Cardiac muscle cell (in vitro differentiated cells and primary cell): Measurements from ENCODE around the gene ANKDD1A. TPM values are rescaled to one million over a fixed set of nuclear protein-coding genes. Genes with fewer than 3 reads are reported as not detected.
A peak's percentile ranks its signal among the peaks of the same experiment; 100 is the strongest.

Experiments
- DNase-seq, 2 donors: peaks; one replicate each; pipeline versions ENCODE4 v3.0.0 to v3.0.0-alpha.2; 2010 to 2017; ENCODE audit warnings: low read depth in 1 of 2, low spot score in 1 of 2
- H3K27ac ChIP-seq: fragments of 200-600 bp; sonication (generic); 2 replicates; pipeline ENCODE4 v1.5.1; 2016
- H3K27me3 ChIP-seq: fragments of 200-600 bp; sonication (generic); 2 replicates; pipeline ENCODE4 v1.6.0; 2016; ENCODE audit warnings: control low read depth
- H3K36me3 ChIP-seq: fragments of 200-600 bp; sonication (generic); 2 replicates; pipeline ENCODE4 v1.5.1; 2016; ENCODE audit warnings: control low read depth
- H3K4me1 ChIP-seq: fragments of 200-600 bp; sonication (generic); 2 replicates; pipeline ENCODE4 v1.8.1; 2017; ENCODE audit warnings: low read depth, mild to moderate bottlenecking, mixed run types
- H3K4me3 ChIP-seq: fragments of 200-600 bp; sonication (generic); 2 replicates; pipeline ENCODE4 v1.5.1; 2016; ENCODE audit warnings: mild to moderate bottlenecking
- H3K9me3 ChIP-seq: fragments of 200-600 bp; sonication (generic); 2 replicates; pipeline ENCODE4 v1.5.1; 2017; ENCODE audit warnings: low read depth, mild to moderate bottlenecking, control low read depth
- CTCF ChIP-seq: IDR thresholded peaks from 2 replicates; pipeline ENCODE4 v1.5.1; 2012; ENCODE audit warnings: low read depth, mild to moderate bottlenecking, low read length
- polyA plus RNA-seq: library from polyadenylated mRNA; unstranded; fragments of >200 nt; fragmentation: Nextera tagmentation; extraction: Ambion mirVana; gene quantifications from 2 replicates; pipeline ENCODE4 v1.2.1, GENCODE V29; 2016
- total RNA-seq: library from RNA; depleted of rRNA; stranded (reverse); fragments of >200 nt; gene quantifications from 2 replicates; pipeline ENCODE4 v1.2.3, GENCODE V29; 2016

The ANKDD1A gene
- total and polyA plus RNA-seq, 2 experiments from 2014 or later: 2.9 to 5.4 TPM

GRCh38 chr15:64878705-64879104, 33.0 kb upstream of the ANKDD1A start:
- Histone ChIP-seq H3K36me3 (no peaks in the 10 kb centered on the region), H3K4me3 (no peak overlapping the region), H3K27me3 (no peaks in the 10 kb centered on the region), H3K27ac (no peak overlapping the region), H3K9me3 (no peaks in the 10 kb centered on the region), H3K4me1 (no peaks in the 10 kb centered on the region)
- no peak for TF ChIP-seq CTCF
- DNase-seq: no peak

GRCh38 chr15:64883100-64883581, 28.6 kb upstream of the ANKDD1A start:
- Histone ChIP-seq H3K27me3 (no peaks in the 10 kb centered on the region), H3K27ac (peak overlapping the region; percentile 28), H3K9me3 (no peaks in the 10 kb centered on the region), H3K4me1 (peaks cover 4% of the 10 kb centered on the region), H3K36me3 (no peaks in the 10 kb centered on the region), H3K4me3 (no peak overlapping the region)
- no peak for TF ChIP-seq CTCF
- DNase-seq: peak in 1 of 2 donors; percentile 56

- H3K27me3 ChIP-seq: no peaks in the 10 kb centered on the region
- H3K27ac ChIP-seq: peak overlapping the region; percentile 28
- peak; percentile 76 to 83 for DNase-seq
- no peak overlapping the region for H3K4me3 ChIP-seq
- TF ChIP-seq CTCF: no peak
- H3K9me3 ChIP-seq: no peaks in the 10 kb centered on the region
- no peaks in the 10 kb centered on the region for H3K36me3 ChIP-seq
- peaks cover 4% of the 10 kb centered on the region for H3K4me1 ChIP-seq
Measured at GRCh38 chr15:64883997-64884511, 27.6 kb upstream of the ANKDD1A start.

- Histone ChIP-seq H3K36me3 (no peaks in the 10 kb centered on the region), H3K9me3 (no peaks in the 10 kb centered on the region), H3K4me1 (peaks cover 4% of the 10 kb centered on the region), H3K27ac (no peak overlapping the region), H3K27me3 (no peaks in the 10 kb centered on the region), H3K4me3 (no peak overlapping the region)
- TF ChIP-seq CTCF: no peak
- no peak for DNase-seq
Measured at GRCh38 chr15:64884679-64885078, 27.0 kb upstream of the ANKDD1A start.

GRCh38 chr15:64888336-64888735, 23.4 kb upstream of the ANKDD1A start:
- Histone ChIP-seq H3K27ac (no peak overlapping the region), H3K4me3 (no peak overlapping the region), H3K36me3 (no peaks in the 10 kb centered on the region), H3K4me1 (peaks cover 4% of the 10 kb centered on the region), H3K9me3 (no peaks in the 10 kb centered on the region), H3K27me3 (no peaks in the 10 kb centered on the region)
- DNase-seq: no peak
- no peak for TF ChIP-seq CTCF
